Esophagus (tissue), 2 donors: Measurements from ENCODE around the gene COL1A1. TPM values are rescaled to one million over a fixed set of nuclear protein-coding genes. Genes with fewer than 3 reads are reported as not detected.

Experiments
- H3K27ac ChIP-seq, 2 donors: one replicate each; pipeline ENCODE4 v1.5.1; 2013; ENCODE audit warnings: low read depth in 2 of 2, mild to moderate bottlenecking in 2 of 2, inconsistent platforms in 1 of 2, low read length in 1 of 2, moderate library complexity in 1 of 2
- H3K27me3 ChIP-seq, 2 donors: one replicate each; pipeline ENCODE4 v1.6.1; 2013; ENCODE audit warnings: low read length in 2 of 2, control low read depth in 1 of 2, mild to moderate bottlenecking in 1 of 2; ENCODE audit not compliant: insufficient read depth in 2 of 2, control insufficient read depth in 1 of 2
- H3K36me3 ChIP-seq, 2 donors: one replicate each; pipeline ENCODE4 v1.6.1; 2013; ENCODE audit warnings: low read length in 1 of 2; ENCODE audit not compliant: control insufficient read depth in 2 of 2, insufficient read depth in 2 of 2
- H3K4me1 ChIP-seq, 2 donors: one replicate each; pipeline ENCODE4 v1.6.1; 2013; ENCODE audit warnings: low read length in 1 of 2; ENCODE audit not compliant: control insufficient read depth in 2 of 2, insufficient read depth in 2 of 2
- H3K4me3 ChIP-seq, 2 donors: one replicate each; pipeline ENCODE4 v1.5.1; 2013; ENCODE audit warnings: low read length in 2 of 2, mild to moderate bottlenecking in 2 of 2, low read depth in 1 of 2, moderate library complexity in 1 of 2
- H3K9me3 ChIP-seq, 2 donors: one replicate each; pipeline ENCODE4 v1.6.1; 2013; ENCODE audit warnings: mild to moderate bottlenecking in 2 of 2, low read depth in 1 of 2, low read length in 1 of 2, moderate library complexity in 1 of 2; ENCODE audit not compliant: control insufficient read depth in 2 of 2, insufficient read depth in 1 of 2
- WGBS, 2 donors: extraction: QIAGEN DNeasy Blood & Tissue Kit; methylation state at CpG; one replicate each; pipeline ENCODE4 v1.1.7; 2013; 5-methylcytosine and 5-hydroxymethylcytosine counted together
- polyA plus RNA-seq, 2 donors: library from polyadenylated mRNA; stranded (reverse); fragments of 200-250 nt; gene quantifications; one replicate each; pipeline ENCODE4 v1.2.3, GENCODE V29; 2013
- donor health status: healthy with polysubstance abuse.
- donor health status: Bipolar disorder and iron deficiency.

The COL1A1 gene
- polyA plus RNA-seq, 2 donors: 11.8 to 12.8 TPM

DNA sequence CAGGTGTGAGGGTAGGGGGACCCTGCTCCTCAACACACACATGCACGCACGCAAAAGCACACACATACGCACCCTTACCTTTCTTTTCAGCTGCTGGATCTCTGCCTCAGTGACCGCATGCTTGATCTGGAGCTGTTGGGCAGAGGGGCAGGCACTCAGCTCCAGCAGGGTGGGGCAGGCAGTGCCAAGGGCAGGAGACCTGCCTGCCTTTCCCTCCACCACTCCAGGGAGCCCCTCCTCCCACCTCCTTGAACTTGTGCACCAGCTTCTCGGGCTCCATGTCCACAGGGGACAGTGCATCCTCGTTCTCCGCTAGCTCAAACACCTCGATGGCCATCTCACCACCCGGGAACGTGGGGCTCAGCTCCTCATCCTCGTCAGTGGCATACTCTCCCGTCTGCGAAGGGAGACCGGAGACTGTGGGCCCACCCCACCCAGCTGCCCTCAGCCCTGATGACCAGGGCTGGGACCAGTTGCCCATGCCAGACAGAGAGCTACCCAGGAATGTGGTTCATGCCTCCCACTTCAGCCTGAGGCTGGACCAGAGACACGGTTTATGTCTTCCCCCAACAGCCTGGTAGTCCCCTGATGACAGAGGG is 62.1 kb downstream of the COL1A1 start:
- Histone ChIP-seq H3K27ac (no peak overlapping the region), H3K4me3 (no peak overlapping the region), H3K9me3 (no peaks in the 10 kb centered on the region), H3K4me1 (peaks cover 0 to 6% of the 10 kb centered on the region in 2 donors), H3K36me3 (peaks cover 33 to 83% of the 10 kb centered on the region in 2 donors), H3K27me3 (no peaks in the 10 kb centered on the region)
- 86 to 87% methylated on average over 15 of the region's 15 CpGs for WGBS, 2 donors

DNA sequence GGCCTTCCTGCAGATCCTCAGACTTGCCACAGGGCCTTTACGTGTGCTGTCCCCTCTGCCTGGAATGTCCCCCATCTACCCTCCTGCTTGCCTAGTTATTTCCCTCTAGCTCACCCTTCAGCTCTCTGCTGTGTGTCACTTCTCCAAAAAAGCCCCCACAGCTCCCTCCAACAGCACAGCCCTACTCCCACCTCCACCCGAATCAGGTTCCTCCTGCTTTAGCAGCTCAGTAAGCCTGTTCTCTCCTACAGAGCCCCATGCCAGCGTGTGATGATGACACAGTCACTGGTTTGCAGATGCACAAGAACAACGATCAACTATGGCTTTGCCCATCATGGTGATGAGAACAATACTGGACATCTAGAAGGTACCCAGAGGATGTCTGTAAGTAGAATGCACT is 64.4 kb downstream of the COL1A1 start:
- Histone ChIP-seq H3K4me3 (no peak overlapping the region), H3K9me3 (no peaks in the 10 kb centered on the region), H3K27ac (no peak overlapping the region), H3K27me3 (no peaks in the 10 kb centered on the region), H3K36me3 (peaks cover 21 to 70% of the 10 kb centered on the region in 2 donors), H3K4me1 (no peaks in the 10 kb centered on the region)
- WGBS, 2 donors: 88 to 95% methylated on average over 4 of the region's 4 CpGs

DNA sequence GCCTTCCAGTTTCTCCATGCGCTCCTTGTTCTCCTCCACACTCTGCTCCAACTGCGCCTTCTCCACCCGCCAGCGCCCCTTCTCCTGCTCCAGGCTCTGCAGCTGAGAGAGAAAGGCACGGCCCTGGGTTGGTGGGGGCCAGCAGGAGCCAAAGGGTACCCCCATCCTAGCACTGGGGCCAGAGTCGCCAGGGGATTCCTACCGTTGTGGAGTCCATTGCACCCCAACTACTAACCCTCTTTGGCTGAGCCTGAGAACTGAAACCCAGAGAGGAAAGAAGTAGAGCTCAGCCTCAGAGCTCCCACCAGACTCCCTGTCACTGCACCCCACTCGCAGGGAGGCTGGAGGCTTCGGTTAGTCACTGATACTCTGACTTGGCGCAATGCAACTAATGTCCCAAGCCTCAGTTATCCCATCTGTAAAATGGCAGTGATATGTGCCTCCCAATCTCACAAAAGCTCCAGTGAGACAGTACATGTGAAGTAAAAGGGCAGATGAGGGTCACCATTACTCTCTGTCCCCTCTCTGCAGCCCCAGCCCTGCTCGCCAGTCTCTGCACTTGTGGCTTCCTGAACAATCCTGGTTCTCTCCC is 65.2 kb downstream of the COL1A1 start:
- H3K27me3 ChIP-seq: no peaks in the 10 kb centered on the region
- peaks cover 18 to 65% of the 10 kb centered on the region in 2 donors for H3K36me3 ChIP-seq
- no peaks in the 10 kb centered on the region for H3K9me3 ChIP-seq
- no peak overlapping the region for H3K27ac ChIP-seq
- no peak overlapping the region for H3K4me3 ChIP-seq
- WGBS, 2 donors: 90 to 93% methylated on average over 11 of the region's 11 CpGs
- H3K4me1 ChIP-seq: no peaks in the 10 kb centered on the region

DNA sequence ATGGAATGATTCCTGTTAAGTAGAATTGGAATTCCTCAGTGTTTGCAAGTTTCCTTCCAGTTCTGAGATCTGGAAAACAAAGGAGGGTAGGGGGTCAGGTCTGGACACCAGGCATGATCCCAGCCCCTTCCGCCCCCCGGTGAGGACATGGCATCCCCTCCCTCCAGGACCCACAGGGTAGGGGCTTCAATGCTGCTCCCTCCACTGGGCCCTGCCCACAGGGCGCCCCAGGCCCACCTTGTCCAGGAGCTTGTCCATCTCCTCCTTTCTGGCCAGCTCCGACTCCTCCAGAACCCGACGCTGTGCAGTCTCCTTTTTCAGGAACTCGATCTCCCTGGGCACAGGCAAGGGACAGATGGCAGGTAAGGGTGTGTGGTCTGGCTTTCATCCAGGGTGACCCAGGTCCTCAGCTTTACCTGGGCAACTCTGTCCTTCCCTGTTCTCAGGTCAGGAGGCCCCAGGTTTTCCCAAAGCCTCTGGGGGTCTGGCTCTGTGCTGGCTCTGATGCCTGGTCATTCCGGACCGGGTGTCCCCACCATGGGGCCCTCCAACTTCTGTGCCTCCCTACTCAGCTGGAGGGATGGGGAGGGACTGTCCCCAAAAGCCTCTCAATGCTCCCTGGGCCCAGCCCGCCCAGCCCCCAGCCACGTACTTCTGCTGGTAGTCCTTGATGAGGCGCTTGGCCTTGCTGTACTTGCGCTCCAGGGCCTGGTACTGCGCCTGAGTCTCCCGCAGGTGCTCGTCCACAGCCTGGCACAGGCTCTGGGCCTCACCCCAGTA is 65.9 kb downstream of the COL1A1 start:
- WGBS, 2 donors: 84% methylated on average over 16 of the region's 16 CpGs
- Histone ChIP-seq H3K9me3 (no peaks in the 10 kb centered on the region), H3K27ac (no peak overlapping the region), H3K27me3 (no peaks in the 10 kb centered on the region), H3K4me1 (no peaks in the 10 kb centered on the region), H3K4me3 (no peak overlapping the region), H3K36me3 (peaks cover 13 to 59% of the 10 kb centered on the region in 2 donors)

DNA sequence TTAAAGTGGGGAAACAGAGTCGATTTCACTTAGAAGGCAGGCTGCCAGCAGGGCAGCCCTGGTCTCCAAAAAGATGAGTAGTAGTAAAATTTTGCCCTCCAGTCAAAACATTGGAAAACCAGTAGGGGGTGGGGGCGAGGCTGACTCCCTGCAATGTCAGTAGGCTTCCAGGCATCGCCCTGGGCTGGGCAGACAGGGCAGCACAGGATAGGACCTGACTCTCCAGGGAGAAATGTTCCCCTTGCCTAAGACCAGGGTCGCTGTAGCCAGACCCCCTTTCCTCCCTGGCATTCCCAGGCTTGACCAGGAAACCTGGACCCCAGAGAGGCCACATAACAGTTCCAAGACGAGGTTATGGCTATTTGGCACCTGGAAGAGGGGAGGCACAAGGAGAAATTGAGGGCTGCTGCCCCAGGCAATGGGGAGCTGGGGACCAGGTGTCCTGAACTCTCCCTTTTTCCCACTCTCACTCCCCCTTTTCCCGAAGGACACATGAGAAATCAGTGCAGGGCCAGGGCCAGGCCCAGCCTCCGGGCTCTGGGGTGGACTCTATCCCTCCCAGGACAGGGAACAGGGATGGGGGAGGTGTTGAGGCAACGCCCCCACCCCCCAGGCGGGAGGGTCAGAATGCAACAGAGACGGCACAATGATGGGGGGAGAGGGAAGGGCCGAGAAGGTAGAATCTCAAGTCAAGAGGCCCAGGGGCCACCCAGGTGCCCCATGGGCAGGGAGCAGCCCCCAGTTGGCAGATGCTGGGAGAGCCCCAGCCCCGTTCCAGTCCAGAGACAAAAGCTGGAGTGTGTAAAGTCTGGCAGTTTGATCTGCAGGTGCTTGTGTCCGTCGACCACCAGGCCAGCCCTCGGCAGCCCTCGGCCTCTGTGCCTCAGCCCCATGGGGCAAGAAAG is 67.0 kb downstream of the COL1A1 start:
- Histone ChIP-seq H3K9me3 (no peaks in the 10 kb centered on the region), H3K27ac (no peak overlapping the region), H3K4me1 (no peaks in the 10 kb centered on the region), H3K27me3 (no peaks in the 10 kb centered on the region), H3K4me3 (no peak overlapping the region), H3K36me3 (peaks cover 11 to 51% of the 10 kb centered on the region in 2 donors)
- WGBS, 2 donors: 69 to 71% methylated on average over 15 to 16 of the region's 16 CpGs

DNA sequence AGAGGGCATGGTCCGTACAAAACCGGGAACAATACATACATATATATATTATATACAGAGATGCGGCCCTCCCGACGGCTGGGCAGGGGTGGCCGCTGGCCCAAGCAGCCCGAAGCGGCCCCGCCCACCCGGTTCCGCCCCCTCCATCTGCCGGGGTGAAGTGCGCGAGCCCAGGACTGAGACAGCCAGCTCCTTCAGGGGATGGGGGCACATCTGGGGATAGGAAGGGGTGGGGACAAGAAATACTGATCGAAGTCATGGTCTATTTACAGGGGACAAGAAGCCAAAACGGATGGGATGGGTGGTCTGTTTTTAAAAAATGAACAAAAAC is 67.7 kb downstream of the COL1A1 start:
- H3K27ac ChIP-seq: no peak overlapping the region
- WGBS, 2 donors: 39 to 42% methylated on average over 14 to 16 of the region's 16 CpGs

More for the DNA sequence above, 67.7 kb downstream of the COL1A1 start:
- no peak overlapping the region for H3K4me3 ChIP-seq
- H3K36me3 ChIP-seq: peaks cover 4 to 43% of the 10 kb centered on the region in 2 donors
- no peaks in the 10 kb centered on the region for H3K9me3 ChIP-seq
- peaks cover 0 to 3% of the 10 kb centered on the region in 2 donors for H3K4me1 ChIP-seq
- H3K27me3 ChIP-seq: no peaks in the 10 kb centered on the region

Other genes starting within 250 kb of the COL1A1 start
- gene DLX4, start 232.4 kb downstream of the COL1A1 start, polyA plus RNA-seq: 1 to 10 TPM in 1 of 2 donors, under 1 TPM in 1; 0.28 to 1.0 TPM
- 1 to 10 TPM; 2.9 to 3.0 TPM for gene DLX3, start 206.4 kb downstream of the COL1A1 start, polyA plus RNA-seq
- 10 to 100 TPM; 38.3 to 41.8 TPM for gene ITGA3, start 145.5 kb downstream of the COL1A1 start, polyA plus RNA-seq
- gene PDK2, start 106.3 kb downstream of the COL1A1 start, polyA plus RNA-seq: 10 to 100 TPM; 12.1 to 13.5 TPM
- under 1 TPM; 0.37 to 0.44 TPM for gene SAMD14, start 71.5 kb downstream of the COL1A1 start, polyA plus RNA-seq
- 10 to 100 TPM; 15.4 to 31.3 TPM for gene PPP1R9B, start 51.0 kb downstream of the COL1A1 start, polyA plus RNA-seq
- 1 to 10 TPM; 7.1 to 10.0 TPM for gene SGCA, start 35.6 kb downstream of the COL1A1 start, polyA plus RNA-seq
- under 1 TPM; 0.08 to 0.27 TPM for gene TMEM92, start 72.8 kb upstream of the COL1A1 start, polyA plus RNA-seq
- gene XYLT2, start 144.5 kb upstream of the COL1A1 start, polyA plus RNA-seq: 10 to 100 TPM in 1 of 2 donors, 1 to 10 TPM in 1; 6.0 to 12.1 TPM
- gene MRPL27, start 171.6 kb upstream of the COL1A1 start, polyA plus RNA-seq: 100 to 1,000 TPM; 106 to 119 TPM
- 1 to 10 TPM; 2.0 to 3.6 TPM for gene EME1, start 171.6 kb upstream of the COL1A1 start, polyA plus RNA-seq
- gene LRRC59, start 195.9 kb upstream of the COL1A1 start, polyA plus RNA-seq: 10 to 100 TPM; 18.7 to 52.1 TPM
- 10 to 100 TPM; 13.5 to 22.6 TPM for gene ACSF2, start 224.6 kb upstream of the COL1A1 start, polyA plus RNA-seq